WTC11 (cell line): Measurements from ENCODE around the gene CACNA1A.

Experiments used
- CTCF ChIP-seq: fragments of 200-600 bp; IDR thresholded peaks from 2 replicates; pipeline ENCODE4 v1.8.0; 2022; ENCODE audit warnings: antibody characterized with exemption
- SP1 ChIP-seq: sonication (generic); formaldehyde crosslinking; conservative IDR thresholded peaks from 2 replicates; pipeline ENCODE4 v1.8.1; 2022; ENCODE audit warnings: missing genetic modification reagents

GRCh38 chr19:13373599-13373998 is 132.7 kb downstream of the CACNA1A start:
- TF ChIP-seq CTCF (no peak), SP1 (CRISPR knock-in tag) (no peak)
